Esophagus squamous epithelium (tissue), 5 donors: ENCODE measurements around the gene SP4. TPM values are rescaled to one million over a fixed set of nuclear protein-coding genes. Genes with fewer than 3 reads are reported as not detected.

Experiments used
- DNase-seq: peaks from one replicate; lab custom pipeline; 2025; lab: John Stamatoyannopoulos, UW
- H3K27ac ChIP-seq, 4 donors: fragments of 200-600 bp; sonication (generic); one replicate each; pipeline ENCODE4 v1.5.1; 2016 to 2019; ENCODE audit warnings: mild to moderate bottlenecking in 1 of 4
- H3K27me3 ChIP-seq, 4 donors: fragments of 200-600 bp; sonication (generic); 1 replicate in 3 of 4; 2 replicates in 1 of 4; pipeline versions ENCODE4 v1.5.1 to v1.6.0; 2017 to 2021; ENCODE audit warnings: antibody characterized with exemption in 1 of 4
- H3K36me3 ChIP-seq, 3 donors: fragments of 200-600 bp; sonication (generic); one replicate each; pipeline ENCODE4 v1.5.1; 2016 to 2019
- H3K4me1 ChIP-seq, 3 donors: fragments of 200-600 bp; sonication (generic); one replicate each; pipeline ENCODE4 v1.5.1; 2017 to 2019
- H3K4me3 ChIP-seq, 4 donors: fragments of 200-600 bp; sonication (generic); 1 replicate in 3 of 4; 2 replicates in 1 of 4; pipeline ENCODE4 v1.5.1; 2016 to 2019; ENCODE audit warnings: mild to moderate bottlenecking in 2 of 4, moderate library complexity in 1 of 4
- H3K9me3 ChIP-seq, 3 donors: fragments of 200-600 bp; sonication (generic); one replicate each; pipeline ENCODE4 v1.5.1; 2016 to 2019
- CTCF ChIP-seq, 6 experiments: fragments of 450-650 bp in 4 of 6; fragments of 200-600 bp in 2 of 6; sonication (generic) in 2 of 6; IDR thresholded peaks; one replicate each; pipeline ENCODE4 v1.5.1; 2016 to 2019; ENCODE audit warnings: antibody characterized with exemption in 6 of 6, mild to moderate bottlenecking in 4 of 6, moderate library complexity in 4 of 6
- POLR2A ChIP-seq, 4 donors: fragments of 450-650 bp; IDR thresholded peaks; one replicate each; pipeline ENCODE4 v1.6.1; 2017; ENCODE audit warnings: antibody characterized with exemption in 4 of 4, mild to moderate bottlenecking in 4 of 4, moderate library complexity in 3 of 4
- whole genome bisulfite sequencing, 2 donors: methylation state at CpG; one replicate each; pipeline ENCODE4 v1.1.5; 2018; 5-methylcytosine and 5-hydroxymethylcytosine counted together
- intact Hi-C: fragments of 100-400 bp; cut with DNase I; formaldehyde crosslinking; loops from one replicate; pipeline ENCODE4 v1.15.0; 2022
- total RNA-seq, 4 donors: library from RNA; depleted of rRNA; stranded (reverse); fragments of >200 nt; gene quantifications; one replicate each; pipeline ENCODE4 v1.1.0, GENCODE V29; 2016
- donor health status: DM: yes; HTN: yes; CAD: no.

Gene SP4
- total RNA-seq, 4 donors from 2014 or later: 0.72 to 40.6 (median 2.5) TPM

- H3K36me3 ChIP-seq: no peaks in the 10 kb centered on the region
- WGBS, 2 donors: 64 to 70% methylated on average over 4 of the region's 4 CpGs
- H3K27ac ChIP-seq: no peak overlapping the region
- no peak for DNase-seq
- intact Hi-C loops: no loop called here
- no peaks in the 10 kb centered on the region for H3K4me1 ChIP-seq
- H3K27me3 ChIP-seq: no peaks in the 10 kb centered on the region
- H3K4me3 ChIP-seq: no peak overlapping the region
- H3K9me3 ChIP-seq: no peaks in the 10 kb centered on the region
- TF ChIP-seq POLR2A (IDR thresholded peaks at IDR 0.05): no peak
- no peak for TF ChIP-seq CTCF (IDR thresholded peaks at IDR 0.05)
Observed at GRCh38 chr7:21407796-21408480, 19.9 kb upstream of the SP4 start.

GRCh38 chr7:21408481-21408820 is 19.4 kb upstream of the SP4 start:
- Histone ChIP-seq H3K4me3 (no peak overlapping the region), H3K9me3 (no peaks in the 10 kb centered on the region), H3K4me1 (no peaks in the 10 kb centered on the region), H3K27ac (no peak overlapping the region), H3K27me3 (no peaks in the 10 kb centered on the region), H3K36me3 (no peaks in the 10 kb centered on the region)
- DNase-seq: no peak
- intact Hi-C loops: no loop called here
- TF ChIP-seq CTCF (IDR thresholded peaks at IDR 0.05) (no peak), POLR2A (IDR thresholded peaks at IDR 0.05) (no peak)
- WGBS, 2 donors: 66 to 81% methylated on average over 3 of the region's 3 CpGs

GRCh38 chr7:21412410-21412851 is 15.5 kb upstream of the SP4 start:
- 64 to 67% methylated on average over 1 of the region's 1 CpG for WGBS, 2 donors
- DNase-seq: no peak
- H3K4me1 ChIP-seq: peaks cover 0 to 3% (median 0%) of the 10 kb centered on the region in 3 donors
- no peaks in the 10 kb centered on the region for H3K9me3 ChIP-seq
- no peak for TF ChIP-seq CTCF (IDR thresholded peaks at IDR 0.05)
- no peak for TF ChIP-seq POLR2A (IDR thresholded peaks at IDR 0.05)
- intact Hi-C loops: no loop called here
- H3K36me3 ChIP-seq: no peaks in the 10 kb centered on the region
- H3K4me3 ChIP-seq: no peak overlapping the region
- no peaks in the 10 kb centered on the region for H3K27me3 ChIP-seq
- no peak overlapping the region for H3K27ac ChIP-seq

- Histone ChIP-seq H3K27ac (no peak overlapping the region), H3K4me3 (no peak overlapping the region), H3K4me1 (peaks cover 0 to 3% (median 0%) of the 10 kb centered on the region in 3 donors), H3K36me3 (no peaks in the 10 kb centered on the region), H3K9me3 (no peaks in the 10 kb centered on the region), H3K27me3 (no peaks in the 10 kb centered on the region)
- DNase-seq: no peak
- TF ChIP-seq POLR2A (IDR thresholded peaks at IDR 0.05): no peak
- TF ChIP-seq CTCF (IDR thresholded peaks at IDR 0.05): no peak
- intact Hi-C loops: no loop called here
- 79 to 86% methylated on average over 1 to 2 of the region's 2 CpGs for WGBS, 2 donors
Observed at GRCh38 chr7:21412957-21413356, 14.9 kb upstream of the SP4 start.

GRCh38 chr7:21413502-21413901 is 14.4 kb upstream of the SP4 start:
- Histone ChIP-seq H3K4me1 (peaks cover 0 to 3% (median 0%) of the 10 kb centered on the region in 3 donors), H3K27ac (no peak overlapping the region), H3K27me3 (no peaks in the 10 kb centered on the region), H3K9me3 (no peaks in the 10 kb centered on the region), H3K4me3 (no peak overlapping the region), H3K36me3 (no peaks in the 10 kb centered on the region)
- TF ChIP-seq CTCF (IDR thresholded peaks at IDR 0.05) (no peak), POLR2A (IDR thresholded peaks at IDR 0.05) (no peak)
- DNase-seq: no peak
- intact Hi-C loops: no loop called here
